Activated CD4-positive, CD25-positive, alpha-beta regulatory T cell (primary cell): ENCODE data around the gene ATAD3B.
"Not testable (repeated sequence)": the region's sequence is repeated elsewhere in the genome, so short reads cannot be mapped to it uniquely, and the experiment has no call there.

Source experiments
- DNase-seq, 4 experiments: peaks; one replicate each; lab custom pipeline; 2025; lab: John Stamatoyannopoulos, UW

The ATAD3B gene

GRCh38 chr1:1533176-1533893 is 61.8 kb downstream of the ATAD3B start:
- not testable (repeated sequence) for DNase-seq

- not testable (repeated sequence) for DNase-seq
Observed at GRCh38 chr1:1533894-1534291, 62.3 kb downstream of the ATAD3B start.

GRCh38 chr1:1534401-1535154 is 63.0 kb downstream of the ATAD3B start:
- DNase-seq: no peak

- DNase-seq: no peak
Observed at GRCh38 chr1:1535201-1536018, 63.8 kb downstream of the ATAD3B start.

DNA sequence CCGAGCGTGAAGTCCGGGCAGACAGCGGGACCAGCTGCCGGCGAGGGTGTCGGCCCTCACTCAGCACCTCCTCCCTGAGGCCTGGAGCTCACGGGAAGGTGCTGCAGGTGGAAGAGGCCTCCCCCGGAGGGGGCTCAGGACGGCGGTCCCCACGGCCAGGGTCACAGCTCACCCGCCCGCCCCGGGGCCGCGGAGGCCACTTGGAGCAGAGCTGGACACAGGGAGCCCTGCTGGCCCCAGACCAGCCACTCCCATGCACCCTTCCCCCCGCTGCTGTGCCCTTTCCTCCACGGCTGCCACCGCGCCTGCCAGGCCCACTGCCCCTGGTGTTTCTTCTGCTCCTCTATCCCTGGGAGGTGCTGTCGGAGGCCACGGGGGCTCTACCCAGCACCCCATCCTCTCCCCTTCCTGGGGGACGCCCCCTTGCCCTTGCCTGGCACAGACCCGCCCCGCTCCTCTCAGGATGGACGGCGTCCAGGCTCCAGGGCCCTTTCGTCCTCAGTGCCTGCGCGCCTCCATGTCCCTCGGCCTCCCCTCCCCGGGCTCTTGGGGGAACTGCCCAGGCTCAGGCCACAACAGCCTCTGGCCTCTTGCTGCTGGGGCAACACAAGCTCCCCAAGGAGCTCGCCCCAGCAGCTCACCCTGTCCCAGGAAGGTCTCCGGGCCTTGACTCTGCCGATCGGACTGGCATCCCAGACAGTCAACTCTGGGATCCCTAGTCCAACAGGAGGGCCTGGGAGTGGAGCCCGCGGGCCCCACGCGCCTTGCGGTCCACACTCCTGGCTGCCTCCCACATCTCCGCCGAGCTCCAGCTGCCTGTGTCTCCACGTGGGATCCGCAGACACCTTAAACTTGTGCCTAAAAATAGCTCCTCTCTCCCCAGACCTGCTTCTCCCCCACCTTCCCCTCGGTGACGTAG is 64.7 kb downstream of the ATAD3B start:
- DNase-seq: no peak

GRCh38 chr1:1536938-1537546 is 65.5 kb downstream of the ATAD3B start:
- no peak for DNase-seq

DNA sequence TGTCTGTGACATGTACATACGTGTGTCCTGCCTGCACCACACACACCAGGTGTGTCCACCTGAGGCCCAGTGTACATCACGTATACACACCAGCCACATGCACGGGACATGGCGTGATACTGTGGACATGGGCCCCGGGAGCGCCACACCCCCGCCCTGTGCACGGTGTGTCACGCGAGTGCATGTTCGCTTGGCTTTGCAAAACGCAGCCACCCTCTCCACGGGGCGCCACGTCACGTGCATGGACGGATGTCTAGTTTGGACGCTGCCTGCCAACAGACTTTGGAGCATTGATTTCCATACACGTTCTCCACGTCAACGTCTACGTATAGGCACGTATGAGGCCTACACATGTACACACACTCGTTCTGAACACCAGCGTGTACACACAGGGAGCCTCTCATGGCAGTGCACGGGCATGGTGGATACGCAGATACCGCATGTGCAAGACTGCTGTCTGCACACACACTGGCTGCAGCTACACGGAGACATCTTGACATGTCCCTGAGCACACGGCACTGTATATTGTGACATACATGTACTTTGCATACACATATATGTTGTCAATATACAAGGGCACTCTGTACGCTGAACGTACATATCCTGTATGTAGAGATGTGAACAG is 66.2 kb downstream of the ATAD3B start:
- no peak for DNase-seq

DNA sequence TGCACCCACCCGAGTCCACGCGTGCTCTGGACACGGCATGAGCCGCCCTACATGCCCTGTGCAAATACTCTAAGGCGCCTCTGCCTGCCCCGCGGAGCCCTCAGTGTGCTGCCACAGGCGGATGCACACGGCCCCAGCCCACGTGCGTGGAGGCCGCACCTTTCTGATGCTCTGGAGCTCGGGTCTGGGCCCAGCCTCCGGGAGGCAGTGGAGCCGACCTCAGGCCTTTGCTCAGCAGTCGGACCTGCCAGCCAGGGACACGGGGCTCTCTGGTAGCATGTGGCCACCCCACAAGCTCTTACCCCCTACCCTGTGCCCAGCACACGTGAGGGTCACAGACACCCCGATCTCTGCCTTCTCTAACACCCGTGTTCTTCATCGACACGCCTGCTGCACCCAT is 66.8 kb downstream of the ATAD3B start:
- DNase-seq: no peak

GRCh38 chr1:1538989-1539309 is 67.4 kb downstream of the ATAD3B start:
- DNase-seq: no peak

DNA sequence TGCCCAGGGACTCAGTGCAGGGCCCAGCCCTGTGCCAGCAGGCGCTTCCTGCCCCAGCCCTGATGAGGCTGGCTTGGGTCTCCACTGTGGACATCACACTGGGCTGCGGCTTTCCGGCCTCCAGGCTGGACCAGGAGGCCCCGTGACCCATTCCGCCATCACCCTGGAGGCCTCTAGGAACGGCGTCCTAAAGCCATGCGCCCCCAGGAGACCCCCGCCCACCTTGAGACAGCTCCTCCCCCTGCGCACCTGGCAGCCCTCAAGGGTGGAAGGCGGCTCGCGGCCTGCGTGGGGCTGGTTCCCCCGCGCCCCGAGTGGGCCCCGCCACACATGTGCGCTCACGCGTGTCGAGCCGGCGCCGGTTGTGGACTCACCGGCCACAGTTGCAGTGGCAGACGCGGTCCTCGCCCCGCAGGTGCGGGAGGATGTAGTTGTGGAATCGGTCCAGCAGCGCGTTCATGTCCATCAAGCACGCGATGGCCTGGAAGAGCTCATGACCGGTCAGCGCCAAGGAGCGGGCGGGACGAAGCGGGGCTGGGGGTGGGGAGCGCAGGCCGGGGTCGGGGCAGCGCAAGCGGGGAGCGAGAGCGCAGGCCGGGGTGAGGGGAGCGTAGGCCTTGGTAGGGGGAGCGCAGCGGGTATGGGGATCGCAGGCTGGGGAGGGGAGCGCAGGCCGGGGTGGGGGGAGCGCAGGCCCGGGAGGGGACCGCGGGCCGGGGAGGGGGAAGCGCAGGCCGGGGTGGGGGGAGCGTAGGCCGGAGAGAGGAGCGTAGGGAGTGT is 67.9 kb downstream of the ATAD3B start:
- DNase-seq: no peak

GRCh38 chr1:1540090-1540817 is 68.7 kb downstream of the ATAD3B start, which contains the start of gene TMEM240:
TMEM240 (minus strand) TSS chr1:1540624; CDS start chr1:1540346, 278 bp downstream.
- peak in 1 of 4 experiments; percentile 12 for DNase-seq

- no peak for DNase-seq
Observed at GRCh38 chr1:1540818-1541628, 69.5 kb downstream of the ATAD3B start.

DNA sequence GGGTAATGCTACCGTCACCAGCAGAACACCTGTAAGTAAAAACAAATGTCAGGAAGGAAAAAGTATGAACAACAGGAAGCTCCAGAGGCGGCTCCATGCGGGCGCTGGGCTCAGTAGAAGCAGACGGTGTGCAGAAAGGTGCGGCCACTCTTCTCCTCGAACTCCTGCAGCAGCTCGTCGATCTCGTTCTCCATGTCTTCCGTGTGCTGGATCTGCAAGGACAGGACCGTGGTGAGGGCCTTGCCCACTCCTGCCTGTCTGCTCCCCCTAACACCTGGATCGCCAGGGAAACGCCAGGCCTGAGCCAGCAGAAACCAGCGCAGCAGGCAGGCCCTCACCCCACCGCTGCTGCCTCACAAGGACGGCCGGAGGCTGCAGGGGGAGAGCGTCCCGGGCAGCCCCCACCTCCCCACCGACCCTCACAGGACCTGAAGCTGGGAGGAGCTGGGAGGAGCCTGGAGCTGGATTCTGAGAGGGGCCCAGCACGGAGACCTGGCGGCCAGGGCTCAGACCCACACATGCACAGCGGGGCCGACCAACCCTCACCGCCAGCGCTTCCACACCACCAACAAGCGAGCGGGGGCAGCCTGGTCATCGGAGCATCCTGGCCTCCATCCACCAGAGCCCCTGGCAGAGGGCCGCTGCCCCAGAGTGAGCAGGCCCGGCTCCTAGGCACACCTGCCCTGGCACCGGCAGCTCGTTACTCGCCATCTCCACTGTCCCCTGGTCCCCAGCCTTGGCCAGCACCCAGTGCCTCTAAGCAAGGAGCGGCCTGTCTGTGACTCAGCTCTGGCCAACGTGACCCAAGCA is 70.6 kb downstream of the ATAD3B start:
- no peak for DNase-seq

DNA sequence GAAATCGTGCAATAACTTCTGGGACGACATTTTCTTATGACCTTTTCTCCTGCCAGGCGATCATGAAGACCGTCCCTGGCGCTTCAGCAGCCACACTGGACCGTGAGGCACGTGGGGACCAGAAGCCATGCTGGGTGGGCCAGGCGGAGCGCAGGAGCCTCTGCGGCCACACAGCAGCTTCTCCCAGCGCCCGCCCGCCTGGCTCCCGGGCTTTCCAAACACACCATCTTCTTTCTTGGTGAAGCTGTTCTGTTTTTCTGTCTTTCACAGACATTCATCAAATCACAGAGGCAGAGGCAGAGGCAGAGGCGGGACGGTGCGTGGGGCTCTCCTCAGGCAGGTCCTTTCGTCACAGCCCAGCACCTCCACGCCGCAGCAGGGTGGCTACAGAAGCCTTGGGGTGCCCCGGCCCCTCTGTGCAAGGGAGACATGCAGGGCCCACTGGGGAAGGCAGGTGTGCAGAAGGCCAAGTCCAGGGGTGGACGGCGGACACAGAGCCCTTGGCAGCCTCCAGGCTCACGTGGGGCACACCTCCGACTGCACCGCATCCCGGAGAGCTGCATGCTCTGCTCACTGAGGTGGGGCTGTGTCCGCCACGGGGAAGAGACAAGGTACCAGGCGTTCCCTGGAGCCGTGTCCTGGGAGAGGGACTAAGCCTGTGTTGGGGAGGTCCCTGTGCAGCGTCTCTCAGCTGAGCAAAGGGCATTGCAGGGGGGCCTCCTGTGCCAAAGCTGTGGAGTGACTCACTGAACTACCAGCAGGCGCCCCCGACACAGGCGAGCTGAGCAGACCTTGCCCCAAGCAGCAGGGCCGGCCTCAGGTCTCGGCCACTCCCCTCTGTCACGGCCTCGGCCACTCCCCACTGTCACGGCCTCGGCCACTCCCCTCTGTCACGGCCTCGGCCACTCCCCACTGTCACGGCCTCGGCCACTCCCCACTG is 71.5 kb downstream of the ATAD3B start:
- DNase-seq: no peak

GRCh38 chr1:1543706-1544099 is 72.1 kb downstream of the ATAD3B start:
- no peak for DNase-seq

GRCh38 chr1:1544544-1544943 is 73.0 kb downstream of the ATAD3B start:
- DNase-seq: no peak
